Esophagus muscularis mucosa (tissue), 4 donors: ENCODE data around the gene PCSK6. TPM values are rescaled to one million over a fixed set of nuclear protein-coding genes. Genes with fewer than 3 reads are reported as not detected.

Experiments used
- DNase-seq: peaks from one replicate; pipeline ENCODE4 v3.0.0-alpha.2; 2017; ENCODE audit errors: extremely low spot score
- H3K27ac ChIP-seq, 4 donors: fragments of 200-600 bp; sonication (generic); replicated peaks in 1 of 4; 1 replicate in 3 of 4; 2 replicates in 1 of 4; pipeline ENCODE4 v1.5.1; 2016 to 2019; ENCODE audit warnings: mild to moderate bottlenecking in 1 of 4
- H3K27me3 ChIP-seq, 4 donors: fragments of 200-600 bp; sonication (generic); one replicate each; pipeline versions ENCODE4 v1.5.1 to v1.6.0; 2016 to 2019
- H3K36me3 ChIP-seq, 4 donors: fragments of 200-600 bp; sonication (generic); one replicate each; pipeline ENCODE4 v1.5.1; 2016 to 2019
- H3K4me1 ChIP-seq, 4 donors: fragments of 200-600 bp; sonication (generic); one replicate each; pipeline ENCODE4 v1.5.1; 2016 to 2019
- H3K4me3 ChIP-seq, 4 donors: fragments of 200-600 bp; sonication (generic); 1 replicate in 2 of 4; 2 replicates in 2 of 4; pipeline ENCODE4 v1.5.1; 2016 to 2019; ENCODE audit warnings: mild to moderate bottlenecking in 4 of 4, moderate library complexity in 1 of 4
- H3K9me3 ChIP-seq, 4 donors: fragments of 200-600 bp; sonication (generic); 1 replicate in 3 of 4; 2 replicates in 1 of 4; pipeline ENCODE4 v1.5.1; 2016 to 2019
- EP300 ChIP-seq: sonication (generic); formaldehyde crosslinking; IDR thresholded peaks from one replicate; pipeline ENCODE4 v1.6.1; 2017; ENCODE audit warnings: antibody characterized with exemption
- POLR2A ChIP-seq: fragments of 450-650 bp; IDR thresholded peaks from one replicate; pipeline ENCODE4 v1.6.1; 2017; ENCODE audit warnings: antibody characterized with exemption, moderate library complexity, mild to moderate bottlenecking, low read depth
- POLR2AphosphoS5 ChIP-seq, 2 donors: sonication (generic); formaldehyde crosslinking; IDR thresholded peaks; one replicate each; pipeline ENCODE4 v1.6.1; 2017; ENCODE audit warnings: antibody characterized with exemption in 2 of 2
- WGBS: methylation state at CpG from one replicate; pipeline ENCODE4 v1.1.5; 2018; 5-methylcytosine and 5-hydroxymethylcytosine counted together
- intact Hi-C: fragments of 100-400 bp; cut with DNase I; formaldehyde crosslinking; loops from one replicate; pipeline ENCODE4 v1.15.1; 2023
- total RNA-seq, 4 donors: library from RNA; depleted of rRNA; stranded (reverse); fragments of >200 nt; gene quantifications; one replicate each; pipeline versions ENCODE4 v1.1.0 to v1.2.1, GENCODE V29; 2016
- TF ChIP-seq, protein P1 (sequence below), 3 experiments: fragments of 200-600 bp in 2 of 3; fragments of 450-650 bp in 1 of 3; sonication (generic) in 2 of 3; IDR thresholded peaks; one replicate each; pipeline ENCODE4 v1.5.1; 2017 to 2019; ENCODE audit warnings: antibody characterized with exemption in 3 of 3, mild to moderate bottlenecking in 2 of 3, moderate library complexity in 1 of 3

Gene PCSK6
- total RNA-seq, 4 donors from 2014 or later, result 13.6 to 24.1 (median 15.3) TPM

DNA sequence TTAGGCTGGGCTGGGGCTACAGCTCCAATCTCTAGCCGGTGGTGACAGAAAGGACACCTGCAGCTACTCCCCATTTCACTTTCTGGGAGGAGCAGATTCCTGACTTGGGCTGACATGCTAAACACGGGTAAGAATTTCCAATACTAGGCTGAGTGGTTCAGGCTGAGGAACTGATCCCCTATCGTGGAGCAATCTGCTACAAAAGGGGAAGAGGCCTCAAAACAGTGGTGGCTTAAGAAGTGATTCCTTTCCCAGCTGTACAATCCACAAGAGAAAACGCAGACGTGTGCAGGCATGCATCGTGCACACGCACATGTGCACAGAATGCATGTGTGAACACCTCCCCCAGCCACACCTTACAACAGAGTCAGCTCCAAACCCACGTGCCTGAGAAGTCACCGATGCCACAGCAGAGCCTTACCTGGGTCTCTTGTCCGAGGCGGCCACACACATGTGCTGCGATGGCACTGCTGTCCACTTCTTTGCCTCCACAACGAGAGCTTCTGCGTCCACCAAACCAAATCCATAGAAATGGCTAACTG is 107.8 kb downstream of the PCSK6 start:
- WGBS, result 81% methylated on average over 11 of the region's 14 CpGs
- intact Hi-C loops, result no loop called here
- H3K36me3 ChIP-seq, result peaks cover 0 to 16% (median 0%) of the 10 kb centered on the region in 4 donors
- H3K4me3 ChIP-seq, result no peak overlapping the region
- DNase-seq, result no peak
- no peaks in the 10 kb centered on the region for H3K4me1 ChIP-seq
- TF ChIP-seq POLR2AphosphoS5 (IDR thresholded peaks at IDR 0.05), result no peak
- no peak for TF ChIP-seq POLR2A
- TF ChIP-seq EP300, result no peak
- TF ChIP-seq, protein P1, sequence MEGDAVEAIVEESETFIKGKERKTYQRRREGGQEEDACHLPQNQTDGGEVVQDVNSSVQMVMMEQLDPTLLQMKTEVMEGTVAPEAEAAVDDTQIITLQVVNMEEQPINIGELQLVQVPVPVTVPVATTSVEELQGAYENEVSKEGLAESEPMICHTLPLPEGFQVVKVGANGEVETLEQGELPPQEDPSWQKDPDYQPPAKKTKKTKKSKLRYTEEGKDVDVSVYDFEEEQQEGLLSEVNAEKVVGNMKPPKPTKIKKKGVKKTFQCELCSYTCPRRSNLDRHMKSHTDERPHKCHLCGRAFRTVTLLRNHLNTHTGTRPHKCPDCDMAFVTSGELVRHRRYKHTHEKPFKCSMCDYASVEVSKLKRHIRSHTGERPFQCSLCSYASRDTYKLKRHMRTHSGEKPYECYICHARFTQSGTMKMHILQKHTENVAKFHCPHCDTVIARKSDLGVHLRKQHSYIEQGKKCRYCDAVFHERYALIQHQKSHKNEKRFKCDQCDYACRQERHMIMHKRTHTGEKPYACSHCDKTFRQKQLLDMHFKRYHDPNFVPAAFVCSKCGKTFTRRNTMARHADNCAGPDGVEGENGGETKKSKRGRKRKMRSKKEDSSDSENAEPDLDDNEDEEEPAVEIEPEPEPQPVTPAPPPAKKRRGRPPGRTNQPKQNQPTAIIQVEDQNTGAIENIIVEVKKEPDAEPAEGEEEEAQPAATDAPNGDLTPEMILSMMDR (IDR thresholded peaks at IDR 0.05), result no peak
- no peak overlapping the region for H3K27ac ChIP-seq
- no peaks in the 10 kb centered on the region for H3K9me3 ChIP-seq
- H3K27me3 ChIP-seq, result no peaks in the 10 kb centered on the region

DNA sequence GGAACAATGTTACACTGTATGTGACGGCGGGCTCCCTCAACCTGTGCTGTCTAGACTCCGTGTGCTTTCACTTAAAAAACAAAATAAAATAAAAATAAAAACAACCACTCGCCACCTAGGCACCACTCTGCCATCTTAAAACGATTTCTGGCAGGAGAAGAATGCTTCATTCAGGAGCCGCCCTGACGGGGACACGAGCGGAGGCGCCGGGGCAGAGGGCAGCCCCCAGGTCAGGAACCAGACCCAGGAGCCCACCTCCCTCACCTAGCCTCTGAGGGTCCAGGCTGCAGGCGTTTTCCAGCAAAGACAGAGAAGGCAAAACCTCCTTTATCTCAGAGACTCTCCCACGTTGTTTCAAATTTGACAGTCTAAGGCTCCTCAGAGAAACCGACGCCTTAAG is 109.4 kb downstream of the PCSK6 start:
- intact Hi-C loops, result no loop called here
- Histone ChIP-seq H3K27ac (no peak overlapping the region), H3K27me3 (no peaks in the 10 kb centered on the region), H3K4me1 (no peaks in the 10 kb centered on the region), H3K9me3 (no peaks in the 10 kb centered on the region), H3K36me3 (peaks cover 0 to 12% (median 0%) of the 10 kb centered on the region in 4 donors), H3K4me3 (no peak overlapping the region)
- DNase-seq, result no peak
- 83% methylated on average over 15 of the region's 15 CpGs for whole genome bisulfite sequencing
- TF ChIP-seq POLR2AphosphoS5 (IDR thresholded peaks at IDR 0.05) (no peak), EP300 (no peak), POLR2A (no peak)
- TF ChIP-seq, protein P1 (IDR thresholded peaks at IDR 0.05), result no peak

DNA sequence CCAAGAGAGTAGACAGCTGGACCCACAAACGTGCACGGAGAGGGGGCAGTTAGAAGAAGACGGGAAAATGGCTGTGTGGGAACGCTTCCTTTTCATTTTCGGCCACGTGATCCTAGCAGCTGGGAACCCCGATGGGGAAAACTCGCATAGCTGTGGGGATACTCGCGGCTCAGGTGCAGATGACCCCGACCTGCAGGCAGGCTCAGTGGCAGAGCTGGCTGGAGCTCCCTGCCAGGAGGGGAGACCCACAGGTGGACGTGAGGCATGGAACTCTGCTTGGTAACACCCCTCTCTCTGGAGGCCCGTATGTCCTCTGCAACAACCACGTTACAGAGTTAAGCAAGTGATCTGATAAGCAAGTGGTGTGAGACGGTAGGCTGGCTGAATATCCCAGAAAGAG is 109.9 kb downstream of the PCSK6 start:
- no peaks in the 10 kb centered on the region for H3K4me1 ChIP-seq
- DNase-seq, result no peak
- intact Hi-C loops, result no loop called here
- no peaks in the 10 kb centered on the region for H3K9me3 ChIP-seq
- WGBS, result 86% methylated on average over 15 of the region's 15 CpGs
- no peak overlapping the region for H3K27ac ChIP-seq
- H3K4me3 ChIP-seq, result no peak overlapping the region
- peaks cover 0 to 10% (median 0%) of the 10 kb centered on the region in 4 donors for H3K36me3 ChIP-seq
- H3K27me3 ChIP-seq, result no peaks in the 10 kb centered on the region
- TF ChIP-seq POLR2AphosphoS5 (IDR thresholded peaks at IDR 0.05) (no peak), EP300 (no peak), POLR2A (no peak)
- TF ChIP-seq, protein P1 (IDR thresholded peaks at IDR 0.05), result no peak

DNA sequence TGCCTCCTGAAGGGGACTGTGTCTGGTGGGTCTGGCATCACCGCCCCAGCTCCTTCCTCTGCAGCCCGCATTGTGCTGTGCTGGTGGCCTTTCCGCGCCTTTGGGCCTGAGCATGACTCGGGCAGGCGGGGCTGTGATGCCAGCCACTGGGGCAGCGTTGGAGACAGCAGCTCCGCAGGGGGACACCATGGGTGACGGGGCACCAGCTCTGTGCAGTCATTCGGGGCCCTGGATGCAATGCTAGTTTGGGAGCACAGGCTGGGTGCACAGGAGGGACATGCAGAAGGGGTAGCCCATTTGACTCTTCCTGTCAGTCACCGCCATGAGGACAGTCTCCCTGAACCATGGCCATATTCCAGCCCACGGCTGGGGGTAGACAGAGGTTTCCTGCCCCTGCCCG is 110.6 kb downstream of the PCSK6 start:
- DNase-seq, result no peak
- Histone ChIP-seq H3K4me3 (no peak overlapping the region), H3K4me1 (no peaks in the 10 kb centered on the region), H3K36me3 (peaks cover 0 to 10% (median 0%) of the 10 kb centered on the region in 4 donors), H3K9me3 (no peaks in the 10 kb centered on the region), H3K27ac (no peak overlapping the region), H3K27me3 (no peaks in the 10 kb centered on the region)
- 100% methylated on average over 2 of the region's 13 CpGs for WGBS
- no peak for TF ChIP-seq EP300
- TF ChIP-seq POLR2AphosphoS5 (IDR thresholded peaks at IDR 0.05), result no peak
- no peak for TF ChIP-seq POLR2A
- TF ChIP-seq, protein P1 (IDR thresholded peaks at IDR 0.05), result no peak
- intact Hi-C loops, result no loop called here

DNA sequence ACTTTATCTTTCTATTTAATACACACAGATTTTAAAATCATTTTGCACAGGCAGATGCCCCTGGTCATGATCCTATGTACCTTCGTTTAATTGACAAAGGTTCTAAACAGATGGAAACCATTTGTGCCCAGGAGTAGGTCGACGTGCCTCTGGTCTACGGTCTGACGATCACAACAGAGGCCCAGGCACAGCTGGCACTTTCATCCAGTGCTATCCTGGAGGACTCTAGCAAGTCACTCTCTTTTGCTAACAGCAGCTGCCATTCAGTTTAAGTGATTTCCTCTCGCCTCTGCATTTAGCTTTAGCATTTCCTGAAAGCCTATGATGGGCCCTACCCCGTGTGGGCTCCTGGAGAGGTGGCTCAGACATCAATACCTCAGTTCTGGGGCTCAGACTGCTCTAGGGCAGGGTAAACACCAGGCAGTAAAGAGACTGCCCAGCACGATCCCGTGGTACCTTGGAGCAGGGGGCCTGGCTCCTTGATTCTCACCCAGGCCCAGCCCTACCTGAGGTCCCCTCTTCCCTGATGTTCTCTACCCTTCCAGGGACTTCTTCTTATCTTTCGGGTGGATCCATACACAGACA is 111.2 kb downstream of the PCSK6 start:
- Histone ChIP-seq H3K9me3 (no peaks in the 10 kb centered on the region), H3K4me3 (no peak overlapping the region), H3K4me1 (peaks cover 0 to 1% (median 0%) of the 10 kb centered on the region in 4 donors), H3K27ac (no peak overlapping the region), H3K27me3 (no peaks in the 10 kb centered on the region), H3K36me3 (peaks cover 0 to 10% (median 0%) of the 10 kb centered on the region in 4 donors)
- 83% methylated on average over 10 of the region's 10 CpGs for WGBS
- no peak for DNase-seq
- intact Hi-C loops, result no loop called here
- TF ChIP-seq EP300 (no peak), POLR2A (no peak), POLR2AphosphoS5 (IDR thresholded peaks at IDR 0.05) (no peak)
- TF ChIP-seq, protein P1 (IDR thresholded peaks at IDR 0.05), result no peak
